Thymus (tissue), 11 donors: ENCODE data around the gene KIF5A. TPM values are rescaled to one million over a fixed set of nuclear protein-coding genes. Genes with fewer than 3 reads are reported as not detected.
"Not testable (repeated sequence)": the region's sequence is repeated elsewhere in the genome, so short reads cannot be mapped to it uniquely, and the experiment has no call there.

Source experiments
- DNase-seq, 9 donors: peaks; one replicate each; pipeline ENCODE4 v3.0.0-alpha.2; 2013; ENCODE audit warnings: low spot score in 9 of 9, low read depth in 6 of 9, missing footprints in 1 of 9
- H3K27ac ChIP-seq, 2 donors: one replicate each; pipeline ENCODE4 v1.5.1; 2013; ENCODE audit warnings: control low read depth in 1 of 2, low read depth in 1 of 2, low read length in 1 of 2, mild to moderate bottlenecking in 1 of 2, moderate library complexity in 1 of 2
- H3K27me3 ChIP-seq, 2 donors: one replicate each; pipeline ENCODE4 v1.5.1; 2013; ENCODE audit warnings: low read length in 1 of 2; ENCODE audit not compliant: control insufficient read depth in 2 of 2, insufficient read depth in 1 of 2
- H3K36me3 ChIP-seq, 2 donors: one replicate each; pipeline ENCODE4 v1.5.1; 2013; ENCODE audit warnings: low read length in 1 of 2, mild to moderate bottlenecking in 1 of 2, moderate library complexity in 1 of 2; ENCODE audit not compliant: control insufficient read depth in 2 of 2, insufficient read depth in 2 of 2
- H3K4me1 ChIP-seq, 2 donors: one replicate each; pipeline ENCODE4 v1.5.1; 2013; ENCODE audit warnings: low read length in 2 of 2; ENCODE audit not compliant: control insufficient read depth in 2 of 2, insufficient read depth in 2 of 2
- H3K4me3 ChIP-seq, 2 donors: one replicate each; pipeline ENCODE4 v1.5.1; 2013; ENCODE audit warnings: low read length in 2 of 2, control low read depth in 1 of 2, mild to moderate bottlenecking in 1 of 2
- H3K9me3 ChIP-seq, 2 donors: one replicate each; pipeline ENCODE4 v1.5.1; 2013; ENCODE audit warnings: low read length in 1 of 2, mild to moderate bottlenecking in 1 of 2; ENCODE audit not compliant: control insufficient read depth in 2 of 2, insufficient read depth in 1 of 2
- WGBS: extraction: QIAGEN DNeasy Blood & Tissue Kit; methylation state at CpG from one replicate; pipeline ENCODE4 v1.1.7; 2013; 5-methylcytosine and 5-hydroxymethylcytosine counted together
- polyA plus RNA-seq: library from polyadenylated mRNA; stranded (reverse); fragments of 200-250 nt; gene quantifications from one replicate; pipeline ENCODE4 v1.2.3, GENCODE V29; 2013
- total RNA-seq: library from RNA; stranded (reverse); fragments of 120-200 nt; gene quantifications from one replicate; pipeline ENCODE4 v1.2.4, GENCODE V29; 2013
- donor health status: healthy.

Gene KIF5A
- total and polyA plus RNA-seq, 2 donors = 0.05 to 0.27 TPM

DNA sequence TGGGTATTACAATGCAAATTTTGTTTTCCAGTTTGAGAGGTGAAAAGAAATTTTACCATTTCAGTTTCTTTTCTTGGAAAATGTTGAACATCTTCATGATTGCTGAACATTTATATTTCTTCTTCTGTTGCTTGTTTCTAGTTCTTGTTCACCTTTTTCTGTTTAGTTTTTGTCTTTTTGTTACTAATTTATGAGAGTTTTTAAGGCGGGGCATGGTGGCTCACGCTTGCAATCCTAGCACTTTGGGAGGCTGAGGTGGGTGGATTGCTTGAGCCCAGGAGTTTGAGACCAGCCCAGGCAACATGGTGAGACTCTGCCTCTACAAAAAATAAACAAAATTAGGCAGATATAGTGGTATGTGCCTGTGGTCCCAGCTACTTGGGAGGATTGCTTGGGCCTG, 10.7 kb downstream of the KIF5A start:
- H3K36me3 ChIP-seq = no peaks in the 10 kb centered on the region
- no peaks in the 10 kb centered on the region for H3K9me3 ChIP-seq
- no peak overlapping the region for H3K4me3 ChIP-seq
- H3K4me1 ChIP-seq = no peaks in the 10 kb centered on the region
- WGBS = 94% methylated on average over 2 of the region's 2 CpGs
- H3K27me3 ChIP-seq = peaks cover 0 to 24% of the 10 kb centered on the region in 2 donors
- no peak for DNase-seq
- no peak overlapping the region for H3K27ac ChIP-seq

DNA sequence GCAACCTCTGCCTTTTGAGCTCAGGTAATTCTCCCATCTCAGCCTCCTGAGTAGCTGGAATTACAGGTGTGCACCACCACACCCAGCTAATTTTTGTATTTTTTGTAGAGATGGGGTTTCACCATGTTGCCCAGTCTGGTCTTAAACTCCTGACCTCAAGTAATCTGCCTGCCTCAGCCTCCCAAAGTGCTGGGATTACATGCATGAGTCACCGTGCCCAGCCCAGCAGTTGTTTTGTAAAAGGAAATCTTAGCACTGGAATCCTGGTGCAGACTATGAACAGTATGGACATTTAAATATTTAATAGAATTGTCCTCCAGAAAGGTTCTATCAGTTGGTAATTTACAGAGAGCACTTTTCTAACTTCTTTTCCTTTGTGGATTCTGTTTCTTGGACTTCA, 11.3 kb downstream of the KIF5A start:
- H3K9me3 ChIP-seq, DNase-seq, H3K4me3 ChIP-seq, H3K27ac ChIP-seq, H3K4me1 ChIP-seq, H3K36me3 ChIP-seq: not testable (repeated sequence)
- H3K27me3 ChIP-seq = peaks cover 0 to 24% of the 10 kb centered on the region in 2 donors
- 97% methylated on average over 1 of the region's 1 CpG for WGBS

DNA sequence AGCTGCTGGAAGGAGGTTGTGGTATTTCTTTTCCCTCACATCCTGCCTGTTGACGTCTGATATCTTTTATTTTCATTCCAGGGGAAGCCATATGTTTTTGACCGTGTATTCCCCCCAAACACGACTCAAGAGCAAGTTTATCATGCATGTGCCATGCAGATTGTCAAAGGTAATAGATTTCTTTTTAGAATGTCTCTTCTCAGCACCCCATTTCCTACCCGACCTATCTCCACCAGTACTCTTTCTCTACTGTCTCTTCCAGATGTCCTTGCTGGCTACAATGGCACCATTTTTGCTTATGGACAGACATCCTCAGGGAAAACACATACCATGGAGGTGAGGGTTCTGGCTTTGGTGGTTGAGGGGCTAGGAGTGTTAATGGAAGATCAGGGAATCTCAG, 13.5 kb downstream of the KIF5A start:
- Histone ChIP-seq H3K36me3 (no peaks in the 10 kb centered on the region), H3K9me3 (no peaks in the 10 kb centered on the region), H3K4me1 (no peaks in the 10 kb centered on the region), H3K27ac (no peak overlapping the region), H3K4me3 (no peak overlapping the region), H3K27me3 (peaks cover 0 to 24% of the 10 kb centered on the region in 2 donors)
- DNase-seq = no peak
- WGBS = 19% methylated on average over 4 of the region's 4 CpGs

DNA sequence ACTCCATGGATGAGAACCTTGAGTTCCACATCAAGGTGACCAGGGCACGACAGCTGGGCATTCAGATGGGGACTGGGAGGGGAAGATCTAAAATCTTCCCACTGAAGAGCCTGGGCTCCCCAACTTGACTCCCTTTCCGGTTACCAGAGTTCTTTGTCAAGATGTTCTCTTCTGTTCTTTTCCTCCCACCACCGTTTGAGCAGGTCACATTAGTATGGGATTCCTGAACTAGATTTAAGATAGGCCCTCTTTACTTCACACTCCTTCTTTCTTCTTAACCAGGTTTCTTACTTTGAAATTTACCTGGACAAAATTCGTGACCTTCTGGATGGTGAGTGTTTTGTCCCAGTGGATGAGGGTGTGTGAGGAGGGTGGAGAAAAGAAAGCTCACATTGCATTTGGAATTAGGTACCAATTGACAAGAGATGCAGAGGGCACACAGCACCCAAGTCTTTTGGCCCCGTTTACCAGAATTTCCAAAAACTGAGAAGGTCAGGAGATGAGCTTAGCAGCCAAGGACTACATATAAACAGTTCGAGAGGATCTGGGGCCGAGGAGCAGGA, 14.4 kb downstream of the KIF5A start:
- Histone ChIP-seq H3K36me3 (no peaks in the 10 kb centered on the region), H3K27ac (no peak overlapping the region), H3K4me3 (no peak overlapping the region), H3K9me3 (no peaks in the 10 kb centered on the region), H3K27me3 (peaks cover 0 to 29% of the 10 kb centered on the region in 2 donors), H3K4me1 (no peaks in the 10 kb centered on the region)
- no peak for DNase-seq
- 94% methylated on average over 7 of the region's 7 CpGs for WGBS

DNA sequence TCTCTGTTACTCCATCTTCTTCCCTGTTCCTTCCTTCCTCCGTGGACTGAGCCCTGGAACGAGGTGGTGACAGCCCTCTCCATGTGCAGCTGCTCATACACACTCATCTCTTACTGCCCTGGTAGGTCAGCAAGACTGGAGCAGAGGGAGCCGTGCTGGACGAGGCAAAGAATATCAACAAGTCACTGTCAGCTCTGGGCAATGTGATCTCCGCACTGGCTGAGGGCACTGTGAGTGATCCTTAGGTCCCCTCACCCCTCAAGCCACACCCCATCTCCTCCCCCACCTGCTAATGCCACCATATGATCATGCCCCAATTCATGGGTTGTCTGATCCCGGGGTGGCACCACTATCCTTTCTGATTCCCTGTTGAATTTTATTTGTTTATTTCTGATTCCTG, 19.0 kb downstream of the KIF5A start:
- no peak overlapping the region for H3K27ac ChIP-seq
- H3K9me3 ChIP-seq = no peaks in the 10 kb centered on the region
- no peaks in the 10 kb centered on the region for H3K36me3 ChIP-seq
- peaks cover 0 to 34% of the 10 kb centered on the region in 2 donors for H3K27me3 ChIP-seq
- no peaks in the 10 kb centered on the region for H3K4me1 ChIP-seq
- DNase-seq = no peak
- 94% methylated on average over 6 of the region's 6 CpGs for WGBS
- H3K4me3 ChIP-seq = no peak overlapping the region

GRCh38 chr12:57569858-57570257, 20.0 kb downstream of the KIF5A start:
- Histone ChIP-seq H3K27me3 (peaks cover 0 to 27% of the 10 kb centered on the region in 2 donors), H3K9me3 (no peaks in the 10 kb centered on the region), H3K4me3 (no peak overlapping the region), H3K36me3 (no peaks in the 10 kb centered on the region), H3K4me1 (no peaks in the 10 kb centered on the region), H3K27ac (no peak overlapping the region)
- WGBS = 95% methylated on average over 18 of the region's 18 CpGs
- DNase-seq = no peak

DNA sequence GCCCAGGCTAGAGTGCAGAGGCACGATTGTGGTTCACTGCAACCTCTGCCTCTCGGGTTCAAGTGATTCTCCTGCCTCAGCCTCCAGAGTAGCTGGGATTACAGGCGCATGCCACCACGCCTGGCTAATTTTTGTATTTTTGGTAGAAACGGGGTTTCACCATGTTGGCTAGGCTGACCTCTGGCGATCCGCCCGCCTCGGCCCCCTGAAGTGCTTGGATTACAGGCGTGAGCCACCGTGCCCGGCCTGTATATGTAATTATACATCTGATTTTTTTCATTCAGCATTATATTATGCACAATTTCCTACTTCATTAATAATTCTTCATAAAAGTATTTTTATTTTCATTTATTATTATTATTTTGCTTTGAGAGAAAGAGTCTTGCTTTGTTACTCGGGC, 20.6 kb downstream of the KIF5A start:
- not testable (repeated sequence) for DNase-seq, H3K4me3 ChIP-seq, H3K9me3 ChIP-seq, H3K27ac ChIP-seq, H3K4me1 ChIP-seq, H3K36me3 ChIP-seq
- peaks cover 0 to 31% of the 10 kb centered on the region in 2 donors for H3K27me3 ChIP-seq
- WGBS = 94% methylated on average over 13 of the region's 13 CpGs

- no peak for DNase-seq
- Histone ChIP-seq H3K27me3 (peaks cover 0 to 43% of the 10 kb centered on the region in 2 donors), H3K36me3 (no peaks in the 10 kb centered on the region), H3K27ac (no peak overlapping the region), H3K9me3 (no peaks in the 10 kb centered on the region), H3K4me3 (no peak overlapping the region), H3K4me1 (no peaks in the 10 kb centered on the region)
- WGBS = 94% methylated on average over 12 of the region's 12 CpGs
Measured at GRCh38 chr12:57571926-57572762, 22.3 kb downstream of the KIF5A start.

DNA sequence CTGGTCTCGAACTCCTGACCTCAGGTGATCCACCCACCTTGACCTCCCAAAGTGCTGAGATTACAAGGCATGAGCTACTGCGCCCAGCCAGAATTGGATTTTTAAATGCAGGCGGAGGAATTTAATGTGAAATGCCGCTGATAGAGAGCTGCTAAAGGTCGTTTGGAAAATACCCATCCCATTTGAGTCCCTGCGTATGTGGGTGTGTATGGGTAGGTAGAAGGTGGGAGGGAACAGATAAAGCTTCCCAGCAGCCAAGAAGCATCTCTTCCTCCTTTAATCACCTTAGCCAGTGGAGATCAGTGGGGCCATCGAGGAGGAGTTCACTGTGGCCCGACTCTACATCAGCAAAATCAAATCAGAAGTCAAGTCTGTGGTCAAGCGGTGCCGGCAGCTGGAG, 25.0 kb downstream of the KIF5A start:
- WGBS = 91% methylated on average over 10 of the region's 10 CpGs
- H3K4me1 ChIP-seq = no peaks in the 10 kb centered on the region
- no peak for DNase-seq
- no peak overlapping the region for H3K4me3 ChIP-seq
- H3K9me3 ChIP-seq = no peaks in the 10 kb centered on the region
- no peaks in the 10 kb centered on the region for H3K36me3 ChIP-seq
- peaks cover 0 to 50% of the 10 kb centered on the region in 2 donors for H3K27me3 ChIP-seq
- no peak overlapping the region for H3K27ac ChIP-seq
